Urinary bladder (tissue), 4 donors: ENCODE results near the gene GSN. TPM values are rescaled to one million over a fixed set of nuclear protein-coding genes. Genes with fewer than 3 reads are reported as not detected.

Source experiments
- DNase-seq: peaks from one replicate; pipeline ENCODE4 v3.0.0-alpha.2; 2015; ENCODE audit errors: extremely low spot score
- H3K27ac ChIP-seq: one replicate; pipeline ENCODE4 v1.5.1; 2013; ENCODE audit warnings: low read depth, mild to moderate bottlenecking, moderate library complexity
- H3K36me3 ChIP-seq: one replicate; pipeline ENCODE4 v1.6.1; 2013; ENCODE audit warnings: mild to moderate bottlenecking, moderate library complexity; ENCODE audit not compliant: insufficient read depth
- H3K4me1 ChIP-seq: one replicate; pipeline ENCODE4 v1.6.1; 2013; ENCODE audit warnings: mild to moderate bottlenecking, moderate library complexity; ENCODE audit not compliant: insufficient read depth
- H3K4me3 ChIP-seq: one replicate; pipeline ENCODE4 v1.5.1; 2013; ENCODE audit warnings: low read depth, low read length
- WGBS: extraction: QIAGEN DNeasy Blood & Tissue Kit; methylation state at CpG from one replicate; pipeline ENCODE4 v1.1.7; 2013; 5-methylcytosine and 5-hydroxymethylcytosine counted together
- polyA plus RNA-seq: library from polyadenylated mRNA; stranded (reverse); fragments of 200-250 nt; gene quantifications from one replicate; pipeline ENCODE4 v1.2.3, GENCODE V29; 2013
- total RNA-seq: library from RNA; depleted of rRNA; stranded (reverse); fragments of >200 nt; gene quantifications from one replicate; pipeline ENCODE4 v1.2.3, GENCODE V29; 2014
- donor health status: healthy with polysubstance abuse.
- donor health status: healthy.

The GSN gene
- total and polyA plus RNA-seq, 2 donors, result 405 to 2,591 TPM

DNA sequence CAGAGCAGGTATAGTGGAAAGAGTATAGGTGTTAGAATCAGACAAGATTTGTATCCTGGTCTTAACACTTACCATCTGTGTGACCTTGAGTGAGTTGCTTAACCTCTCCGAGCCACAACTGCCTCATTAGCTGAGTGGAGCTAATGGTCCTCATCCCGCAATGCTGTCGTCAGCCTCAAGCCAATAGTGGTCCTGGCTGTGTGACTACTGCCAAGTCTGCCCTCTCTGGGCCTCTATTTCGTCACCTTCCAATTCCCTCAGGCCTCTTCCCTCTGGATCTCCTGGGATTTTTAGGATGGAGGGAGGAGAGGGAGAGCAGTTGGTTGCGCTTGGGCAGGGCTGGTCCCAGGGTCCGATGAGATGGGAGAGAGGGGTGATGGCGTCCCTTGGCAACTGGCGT is 60.5 kb downstream of the GSN start:
- no peak overlapping the region for H3K4me3 ChIP-seq
- 79% methylated on average over 8 of the region's 8 CpGs for WGBS
- H3K27ac ChIP-seq, result no peak overlapping the region
- DNase-seq, result no peak
- H3K4me1 ChIP-seq, result no peaks in the 10 kb centered on the region
- H3K36me3 ChIP-seq, result peaks cover 6% of the 10 kb centered on the region

DNA sequence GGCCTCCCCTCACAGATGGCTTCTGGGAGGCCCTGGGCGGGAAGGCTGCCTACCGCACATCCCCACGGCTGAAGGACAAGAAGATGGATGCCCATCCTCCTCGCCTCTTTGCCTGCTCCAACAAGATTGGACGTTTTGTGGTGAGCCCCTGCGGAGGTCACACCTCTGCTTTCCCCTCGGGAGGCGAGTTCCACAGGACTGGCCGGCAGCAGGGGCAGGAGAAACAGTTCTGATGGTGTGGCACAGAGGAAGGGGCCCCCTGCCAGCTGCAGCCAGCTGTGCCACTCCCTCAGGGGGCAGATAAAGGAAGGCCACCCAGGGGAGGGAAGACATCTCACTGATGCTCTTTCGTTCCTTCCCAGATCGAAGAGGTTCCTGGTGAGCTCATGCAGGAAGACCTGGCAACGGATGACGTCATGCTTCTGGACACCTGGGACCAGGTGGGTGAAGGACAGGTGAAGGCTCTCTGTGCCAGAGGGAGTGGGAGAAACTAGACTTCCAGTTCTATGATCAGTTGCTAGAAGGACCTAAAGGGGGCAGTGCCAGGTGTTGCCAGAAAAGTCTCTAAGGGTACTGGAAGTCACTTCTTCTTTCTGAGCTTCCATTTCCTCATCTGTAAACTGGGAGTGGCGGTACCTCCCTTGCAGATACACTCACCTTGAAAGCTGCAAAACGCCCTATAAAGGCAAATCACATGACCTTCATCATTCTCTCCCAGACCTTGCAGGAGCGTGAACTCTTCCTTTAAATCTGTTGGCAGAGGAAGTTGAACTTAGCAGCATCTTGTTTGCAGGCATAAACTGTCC is 61.1 kb downstream of the GSN start:
- Histone ChIP-seq H3K4me1 (no peaks in the 10 kb centered on the region), H3K27ac (no peak overlapping the region), H3K36me3 (peaks cover 6% of the 10 kb centered on the region), H3K4me3 (no peak overlapping the region)
- 84% methylated on average over 16 of the region's 16 CpGs for WGBS
- DNase-seq, result no peak

- no peak for DNase-seq
- Histone ChIP-seq H3K36me3 (peaks cover 8% of the 10 kb centered on the region), H3K27ac (no peak overlapping the region), H3K4me3 (no peak overlapping the region), H3K4me1 (no peaks in the 10 kb centered on the region)
- WGBS, result 83% methylated on average over 3 of the region's 3 CpGs
Observed at GRCh38 chr9:121331549-121331948, 63.6 kb downstream of the GSN start.

GRCh38 chr9:121331992-121332685 is 64.2 kb downstream of the GSN start:
- 69% methylated on average over 14 of the region's 14 CpGs for WGBS
- H3K4me3 ChIP-seq, result no peak overlapping the region
- peaks cover 8% of the 10 kb centered on the region for H3K36me3 ChIP-seq
- no peak overlapping the region for H3K27ac ChIP-seq
- DNase-seq, result no peak
- no peaks in the 10 kb centered on the region for H3K4me1 ChIP-seq

- DNase-seq, result no peak
- peaks cover 3% of the 10 kb centered on the region for H3K36me3 ChIP-seq
- no peak overlapping the region for H3K27ac ChIP-seq
- H3K4me1 ChIP-seq, result no peaks in the 10 kb centered on the region
- no peak overlapping the region for H3K4me3 ChIP-seq
- 70% methylated on average over 8 of the region's 8 CpGs for WGBS
Observed at GRCh38 chr9:121333950-121334773, 66.2 kb downstream of the GSN start.

GRCh38 chr9:121336665-121337064 is 68.7 kb downstream of the GSN start:
- H3K4me1 ChIP-seq, result no peaks in the 10 kb centered on the region
- 71% methylated on average over 4 of the region's 4 CpGs for WGBS
- no peak overlapping the region for H3K4me3 ChIP-seq
- H3K36me3 ChIP-seq, result peaks cover 9% of the 10 kb centered on the region
- DNase-seq, result no peak
- H3K27ac ChIP-seq, result no peak overlapping the region

DNA sequence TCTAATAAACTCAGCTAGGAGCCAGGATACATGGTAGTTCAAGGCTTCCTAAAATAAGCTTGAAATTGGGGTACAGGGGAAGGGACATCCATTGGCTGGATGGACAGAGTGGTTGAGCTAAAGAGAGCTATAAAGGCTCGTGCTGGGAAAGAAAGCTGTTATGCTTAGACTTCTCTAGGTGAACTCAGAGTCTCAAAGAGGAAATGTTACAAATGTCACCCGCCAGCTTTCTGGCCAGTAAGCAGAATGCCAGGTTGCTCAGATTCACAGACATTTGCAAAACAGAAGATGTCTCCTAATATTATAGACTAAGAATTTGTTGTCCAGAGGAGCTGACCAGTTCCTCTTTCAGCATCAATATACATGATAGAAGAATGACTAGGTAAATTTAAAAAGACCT is 71.5 kb downstream of the GSN start:
- no peak for DNase-seq
- Histone ChIP-seq H3K4me1 (no peaks in the 10 kb centered on the region), H3K27ac (peak overlapping the region; percentile 18), H3K36me3 (peaks cover 9% of the 10 kb centered on the region), H3K4me3 (no peak overlapping the region)
- whole genome bisulfite sequencing, result 82% methylated on average over 2 of the region's 2 CpGs

DNA sequence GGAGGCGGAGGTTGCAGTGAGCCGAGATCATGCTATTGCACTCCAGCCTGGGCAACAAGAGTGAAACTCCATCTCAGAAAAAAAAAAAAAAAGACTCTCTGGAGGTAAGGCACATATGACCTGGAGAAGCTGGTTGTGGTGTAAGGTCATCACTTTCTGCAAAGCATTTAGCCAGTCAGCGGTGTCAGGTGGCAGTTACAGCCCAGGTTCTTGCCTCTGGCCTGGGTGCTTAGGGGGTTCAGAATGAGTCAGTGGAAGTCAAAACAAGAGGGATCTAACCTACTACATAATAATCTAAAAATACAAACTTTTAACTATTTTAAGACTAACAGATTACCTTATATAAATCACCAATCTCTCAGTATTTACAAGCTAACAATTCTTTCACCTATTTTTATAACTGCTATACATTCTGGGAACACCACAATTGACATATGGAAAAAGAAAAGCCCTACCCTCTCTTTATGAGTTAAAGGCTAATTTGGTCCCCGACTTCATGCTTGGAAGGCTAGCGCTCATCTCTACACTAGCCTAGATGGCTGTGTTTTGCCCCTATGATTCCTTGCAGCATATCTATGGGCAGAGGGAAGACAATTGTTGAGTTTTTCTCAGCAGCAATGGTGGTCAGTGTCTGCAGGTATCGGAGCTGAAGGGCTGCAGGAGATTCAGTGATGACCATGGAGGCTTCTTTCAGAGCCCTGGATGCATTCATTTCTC is 72.9 kb downstream of the GSN start:
- no peak overlapping the region for H3K27ac ChIP-seq

DNA sequence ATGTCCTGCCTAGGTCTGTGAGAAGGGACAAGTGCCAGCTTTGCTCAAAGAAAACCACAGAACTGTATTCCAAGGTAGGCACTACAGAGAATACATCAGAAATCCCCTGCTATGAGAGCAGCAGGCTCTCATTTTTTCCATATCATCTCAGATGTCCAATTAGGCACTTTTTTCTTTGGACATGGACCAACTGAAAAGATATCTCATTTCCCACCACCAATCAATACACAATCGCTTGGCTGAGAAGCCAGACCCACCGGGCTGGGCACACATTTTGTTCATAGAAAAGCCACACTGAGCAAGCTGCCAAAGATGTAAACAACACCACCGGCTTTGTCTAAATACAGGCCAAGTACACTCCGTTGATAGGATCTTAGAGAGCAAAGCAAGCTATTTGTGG is 76.2 kb downstream of the GSN start:
- no peak for DNase-seq
- Histone ChIP-seq H3K27ac (no peak overlapping the region), H3K4me1 (no peaks in the 10 kb centered on the region), H3K4me3 (no peak overlapping the region), H3K36me3 (peaks cover 11% of the 10 kb centered on the region)
- 21% methylated on average over 4 of the region's 4 CpGs for WGBS

More for the DNA sequence above, 72.9 kb downstream of the GSN start:
- Histone ChIP-seq H3K36me3 (peaks cover 7% of the 10 kb centered on the region), H3K4me3 (no peak overlapping the region), H3K4me1 (no peaks in the 10 kb centered on the region)
- DNase-seq, result no peak
- 96% methylated on average over 6 of the region's 6 CpGs for WGBS

DNA sequence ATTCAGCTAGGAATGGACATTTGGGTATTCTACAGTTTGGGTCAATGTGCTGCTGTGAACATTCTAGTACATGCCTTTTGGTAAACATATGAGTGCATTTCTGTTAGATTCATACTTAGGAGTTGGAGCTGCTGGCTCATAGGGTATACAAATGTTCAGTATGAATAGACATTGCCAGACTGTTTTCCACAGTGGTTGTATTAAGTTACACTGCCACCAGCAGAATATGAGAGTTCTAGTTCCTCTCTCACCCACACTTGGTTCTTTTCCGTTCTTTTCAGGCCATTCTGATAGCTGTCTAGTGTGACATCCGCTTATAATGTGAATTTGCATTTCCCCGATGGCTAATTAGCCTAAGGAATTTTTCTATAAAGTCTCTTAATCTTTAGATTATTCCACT is 77.1 kb downstream of the GSN start:
- no peak for DNase-seq
- Histone ChIP-seq H3K4me3 (no peak overlapping the region), H3K36me3 (peaks cover 8% of the 10 kb centered on the region), H3K4me1 (no peaks in the 10 kb centered on the region), H3K27ac (no peak overlapping the region)
- 86% methylated on average over 3 of the region's 3 CpGs for WGBS

DNA sequence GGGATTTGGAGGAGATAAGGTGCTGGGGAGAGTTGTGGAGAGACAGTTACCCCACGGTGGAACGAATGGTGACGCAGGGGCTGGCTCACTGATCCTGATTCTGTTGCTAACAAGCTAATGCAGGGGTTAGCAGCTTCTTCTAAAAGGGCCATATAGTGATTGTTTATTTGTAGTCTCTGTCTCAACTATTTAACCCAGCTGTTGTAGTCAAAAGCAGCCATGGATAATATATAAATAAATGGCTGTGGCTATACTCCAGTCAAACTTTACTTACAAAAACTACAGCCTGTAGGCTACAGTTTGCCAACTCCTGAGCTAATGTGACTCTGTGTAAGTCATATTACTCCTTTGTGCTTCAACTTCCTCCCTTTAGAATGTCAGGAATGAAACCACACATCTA is 80.3 kb downstream of the GSN start:
- no peak overlapping the region for H3K4me3 ChIP-seq
- no peak overlapping the region for H3K27ac ChIP-seq
- DNase-seq, result no peak
- H3K4me1 ChIP-seq, result no peaks in the 10 kb centered on the region
- WGBS, result 58% methylated on average over 3 of the region's 3 CpGs
- peaks cover 9% of the 10 kb centered on the region for H3K36me3 ChIP-seq

DNA sequence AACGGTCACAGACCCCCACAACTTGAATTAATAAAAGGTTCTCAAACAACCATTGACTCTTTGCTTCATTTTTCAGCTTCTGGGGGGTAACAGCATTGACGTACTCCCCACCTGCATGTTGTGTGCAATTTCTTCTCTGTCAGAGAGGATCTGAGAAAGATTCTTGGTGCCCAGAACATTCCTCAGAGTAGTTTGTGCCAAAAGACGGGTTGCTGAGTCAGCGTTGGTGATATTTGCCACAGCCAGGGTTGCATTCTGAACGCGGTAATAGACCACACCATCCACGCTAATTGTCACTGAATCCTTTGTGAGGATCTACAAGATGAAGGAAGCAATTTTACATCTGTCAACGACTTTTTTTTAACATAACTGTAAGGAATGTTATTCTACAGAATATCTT is 81.0 kb downstream of the GSN start:
- Histone ChIP-seq H3K27ac (no peak overlapping the region), H3K4me1 (no peaks in the 10 kb centered on the region), H3K36me3 (peaks cover 9% of the 10 kb centered on the region), H3K4me3 (no peak overlapping the region)
- 73% methylated on average over 8 of the region's 8 CpGs for WGBS
- DNase-seq, result no peak

GRCh38 chr9:121350036-121350435 is 82.1 kb downstream of the GSN start:
- no peak for DNase-seq
- Histone ChIP-seq H3K4me1 (no peaks in the 10 kb centered on the region), H3K36me3 (peaks cover 11% of the 10 kb centered on the region), H3K4me3 (no peak overlapping the region), H3K27ac (no peak overlapping the region)
- 76% methylated on average over 1 of the region's 1 CpG for WGBS
